PC-9 (cell line): ENCODE results near the gene TOR1B. TPM values are rescaled to one million over a fixed set of nuclear protein-coding genes. Genes with fewer than 3 reads are reported as not detected.
A peak's percentile ranks its signal among the peaks of the same experiment; 100 is the strongest.

ENCODE experiments used
- BruUV-seq: library from RNA; stranded (reverse); fragments of 400-500 nt; replicated peaks from 2 replicates; lab custom pipeline; 2021; lab: Mats Ljungman, UMichigan
- CTCF ChIA-PET: fragments of 300-600 bp; sonication (Branson Sonifier 250); formaldehyde crosslinking; loops from one replicate; lab custom pipeline; 2022; ENCODE audit warnings: antibody characterized with exemption; lab: Charles Lee
- POLR2A ChIA-PET: fragments of 300-600 bp; sonication (Branson Sonifier 250); formaldehyde crosslinking; loops from one replicate; lab custom pipeline; 2022; ENCODE audit warnings: antibody characterized with exemption; ENCODE audit not compliant: unreplicated experiment; lab: Charles Lee
- DNase-seq, 2 experiments: peaks; one replicate each; pipeline versions ENCODE4 v3.0.0 to v3.0.0-alpha.2; 2015 to 2022; ENCODE audit warnings: mixed read lengths in 1 of 2
- H2AFZ ChIP-seq: fragments of 200-600 bp; sonication (generic); 2 replicates; pipeline ENCODE4 v1.8.1; 2017; ENCODE audit warnings: antibody characterized with exemption
- H3F3A ChIP-seq: fragments of 200-600 bp; sonication (generic); 2 replicates; pipeline ENCODE4 v1.8.1; 2017; ENCODE audit warnings: antibody characterized with exemption, mild to moderate bottlenecking, low read depth; ENCODE audit not compliant: insufficient read depth
- H3K27ac ChIP-seq: fragments of 200-600 bp; sonication (generic); 2 replicates; pipeline ENCODE4 v1.6.1; 2016; ENCODE audit warnings: mixed run types
- H3K27me3 ChIP-seq: fragments of 200-600 bp; sonication (generic); 2 replicates; pipeline ENCODE4 v1.6.1; 2016; ENCODE audit warnings: low read depth, mixed run types; ENCODE audit not compliant: insufficient read depth
- H3K36me3 ChIP-seq: fragments of 200-600 bp; sonication (generic); 2 replicates; pipeline ENCODE4 v1.6.1; 2016; ENCODE audit warnings: low read depth, mixed run types
- H3K4me1 ChIP-seq: fragments of 200-600 bp; sonication (generic); replicated peaks from 2 replicates; pipeline ENCODE4 v1.6.1; 2016; ENCODE audit warnings: mixed run types; ENCODE audit not compliant: insufficient read depth
- H3K4me2 ChIP-seq: fragments of 200-600 bp; sonication (generic); 2 replicates; pipeline ENCODE4 v1.6.1; 2017; ENCODE audit warnings: mixed run types
- H3K4me3 ChIP-seq: fragments of 200-600 bp; sonication (generic); 2 replicates; pipeline ENCODE4 v1.6.1; 2016; ENCODE audit warnings: mixed run types
- H3K79me2 ChIP-seq: fragments of 200-600 bp; sonication (generic); 2 replicates; pipeline ENCODE4 v1.6.1; 2017; ENCODE audit warnings: low read depth, mixed run types
- H3K9me2 ChIP-seq: fragments of 200-600 bp; sonication (generic); 2 replicates; pipeline ENCODE4 v1.8.1; 2017; ENCODE audit warnings: mild to moderate bottlenecking; ENCODE audit not compliant: insufficient read depth
- H3K9me3 ChIP-seq: fragments of 200-600 bp; sonication (generic); 2 replicates; pipeline ENCODE4 v1.8.1; 2016; ENCODE audit warnings: low read depth; ENCODE audit not compliant: insufficient read depth
- H4K20me1 ChIP-seq: fragments of 200-600 bp; sonication (generic); 2 replicates; pipeline ENCODE4 v1.8.1; 2017; ENCODE audit not compliant: insufficient read depth
- CTCF ChIP-seq: fragments of 200-600 bp; sonication (generic); conservative IDR thresholded peaks from 2 replicates; pipeline ENCODE4 v1.6.1; 2017; ENCODE audit warnings: mixed run types, antibody characterized with exemption, mild to moderate bottlenecking, moderate library complexity
- EZH2 ChIP-seq: fragments of 200-600 bp; sonication (generic); IDR thresholded peaks from 2 replicates; pipeline ENCODE4 v1.8.0; 2017; ENCODE audit warnings: antibody characterized with exemption, low read depth
- intact Hi-C: fragments of 100-400 bp; cut with micrococcal nuclease; formaldehyde crosslinking; loops from one replicate; pipeline ENCODE4 v1.10.0; 2022; ENCODE audit not compliant: unreplicated experiment
- total RNA-seq: library from RNA; stranded (reverse); gene quantifications from 2 replicates; pipeline ENCODE4 v1.2.3, GENCODE V29; 2021

The TOR1B gene
- total RNA-seq, 1 experiment from 2014 or later = 26.5 TPM

- H3K4me3 ChIP-seq = peak overlapping the region; percentile 23; the same call in 1 of the 2 replicates
- H3K4me1 ChIP-seq = peaks cover 85% of the 10 kb centered on the region
- H4K20me1 ChIP-seq = no peaks in the 10 kb centered on the region
- no peaks in the 10 kb centered on the region for H3K36me3 ChIP-seq
- H3F3A ChIP-seq = peaks cover 51% of the 10 kb centered on the region
- no peaks in the 10 kb centered on the region for H3K9me3 ChIP-seq
- CTCF ChIA-PET = interaction anchor here (0.5 to 2.8 kb wide), 5 partner anchors 13 to 39 kb away, joined by 3 to 24 read pairs (median 8); no protein-coding TSS in a partner anchor
- H3K27ac ChIP-seq = peak overlapping the region; percentile 71
- DNase-seq = no peak
- no peaks in the 10 kb centered on the region for H3K9me2 ChIP-seq
- BruUV-seq = TSS peak; percentile 93
- TF ChIP-seq CTCF = no peak
- no peak for TF ChIP-seq EZH2
- peak overlapping the region; percentile 72 for H3K4me2 ChIP-seq
- no peaks in the 10 kb centered on the region for H3K79me2 ChIP-seq
- intact Hi-C loops = no loop called here
- POLR2A ChIA-PET = interaction anchor here (0.5 to 1.3 kb wide), 8 partner anchors 15 to 753 kb away, joined by 3 to 37 read pairs (median 4); partner anchors contain the start of genes NTMT1 and PTGES
- H2AFZ ChIP-seq = no peak overlapping the region
- H3K27me3 ChIP-seq = no peaks in the 10 kb centered on the region
Observed at GRCh38 chr9:129776566-129776937, 26.4 kb upstream of the TOR1B start.

GRCh38 chr9:129776938-129777768, 25.8 kb upstream of the TOR1B start:
- no peaks in the 10 kb centered on the region for H3K9me2 ChIP-seq
- H3F3A ChIP-seq = peaks cover 46% of the 10 kb centered on the region
- H3K4me1 ChIP-seq = peaks cover 84% of the 10 kb centered on the region
- BruUV-seq = no TSS peak
- TF ChIP-seq EZH2 (no peak), CTCF (no peak)
- peak overlapping the region; percentile 23; the same call in 1 of the 2 replicates for H3K4me3 ChIP-seq
- peak overlapping the region; percentile 71 for H3K27ac ChIP-seq
- no peaks in the 10 kb centered on the region for H4K20me1 ChIP-seq
- H3K4me2 ChIP-seq = peak overlapping the region; percentile 72
- CTCF ChIA-PET = interaction anchor here (0.6 to 2.8 kb wide), 5 partner anchors 14 to 154 kb away, joined by 3 to 24 read pairs (median 4); no protein-coding TSS in a partner anchor
- peak; percentile 96 to 98 for DNase-seq
- no peaks in the 10 kb centered on the region for H3K79me2 ChIP-seq
- H2AFZ ChIP-seq = no peak overlapping the region
- POLR2A ChIA-PET = interaction anchor here (0.5 to 1.3 kb wide), 11 partner anchors 15 to 754 kb away, joined by 3 to 37 read pairs (median 4); partner anchors contain the start of genes NTMT1 and PTGES
- no peaks in the 10 kb centered on the region for H3K36me3 ChIP-seq
- no peaks in the 10 kb centered on the region for H3K9me3 ChIP-seq
- H3K27me3 ChIP-seq = no peaks in the 10 kb centered on the region
- intact Hi-C loops = loop anchor here (1.0 kb wide), 3 partner anchors 15 to 39 kb away; no protein-coding TSS in a partner anchor

GRCh38 chr9:129777769-129778130, 25.2 kb upstream of the TOR1B start:
- no peaks in the 10 kb centered on the region for H4K20me1 ChIP-seq
- CTCF ChIA-PET = interaction anchor here (0.6 to 2.8 kb wide), 4 partner anchors 18 to 44 kb away, joined by 3 to 24 read pairs (median 10); no protein-coding TSS in a partner anchor
- no peak overlapping the region for H3K4me3 ChIP-seq
- peaks cover 40% of the 10 kb centered on the region for H3F3A ChIP-seq
- no peaks in the 10 kb centered on the region for H3K27me3 ChIP-seq
- intact Hi-C loops = loop anchor here (1.0 kb wide), 3 partner anchors 15 to 39 kb away; no protein-coding TSS in a partner anchor
- TF ChIP-seq CTCF = no peak
- no peak for TF ChIP-seq EZH2
- no peak for DNase-seq
- H3K9me2 ChIP-seq = no peaks in the 10 kb centered on the region
- H2AFZ ChIP-seq = no peak overlapping the region
- BruUV-seq = TSS peak; percentile 88
- H3K36me3 ChIP-seq = no peaks in the 10 kb centered on the region
- peak overlapping the region; percentile 71 for H3K27ac ChIP-seq
- POLR2A ChIA-PET = interaction anchor here (0.6 to 1.3 kb wide), 4 partner anchors 25 to 637 kb away, joined by 3 to 28 read pairs (median 6); partner anchors contain the start of genes NTMT1 and PTGES
- peaks cover 84% of the 10 kb centered on the region for H3K4me1 ChIP-seq
- H3K4me2 ChIP-seq = peak overlapping the region; percentile 72
- H3K79me2 ChIP-seq = no peaks in the 10 kb centered on the region
- no peaks in the 10 kb centered on the region for H3K9me3 ChIP-seq
